Prostate gland (tissue), 2 donors: ENCODE measurements around the gene SIRT1.

ENCODE experiments used
- POLR2AphosphoS5 ChIP-seq: sonication (generic); formaldehyde crosslinking; IDR thresholded peaks from one replicate; pipeline ENCODE4 v1.6.1; 2017; ENCODE audit warnings: antibody characterized with exemption
- TF ChIP-seq, protein P1 (sequence below), 4 experiments: fragments of 200-600 bp in 2 of 4; fragments of 450-650 bp in 2 of 4; sonication (generic) in 2 of 4; IDR thresholded peaks; 1 replicate in 3 of 4; 2 replicates in 1 of 4; pipeline ENCODE4 v1.5.1; 2016 to 2019; ENCODE audit warnings: antibody characterized with exemption in 4 of 4, mild to moderate bottlenecking in 2 of 4, moderate library complexity in 2 of 4

DNA sequence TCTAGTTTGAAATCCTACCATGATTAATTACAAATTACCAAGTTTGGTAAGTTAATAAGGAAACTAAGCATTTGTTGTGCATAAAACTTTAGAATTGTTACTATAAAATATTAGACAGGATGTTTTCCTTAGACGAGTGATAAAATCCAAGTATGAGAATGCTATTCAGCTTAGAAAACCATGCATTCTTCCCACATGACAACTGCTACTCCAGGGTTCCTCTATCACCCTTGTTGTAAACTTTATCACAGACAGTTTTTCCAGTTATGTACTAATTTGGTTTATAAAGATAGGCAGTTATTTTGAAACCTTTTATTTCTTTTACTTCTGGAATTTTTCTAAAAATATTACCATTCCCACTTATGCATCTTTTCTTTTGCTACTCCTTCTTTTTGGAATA is 52.0 kb downstream of the SIRT1 start:
- TF ChIP-seq POLR2AphosphoS5, result no peak
- TF ChIP-seq, protein P1, sequence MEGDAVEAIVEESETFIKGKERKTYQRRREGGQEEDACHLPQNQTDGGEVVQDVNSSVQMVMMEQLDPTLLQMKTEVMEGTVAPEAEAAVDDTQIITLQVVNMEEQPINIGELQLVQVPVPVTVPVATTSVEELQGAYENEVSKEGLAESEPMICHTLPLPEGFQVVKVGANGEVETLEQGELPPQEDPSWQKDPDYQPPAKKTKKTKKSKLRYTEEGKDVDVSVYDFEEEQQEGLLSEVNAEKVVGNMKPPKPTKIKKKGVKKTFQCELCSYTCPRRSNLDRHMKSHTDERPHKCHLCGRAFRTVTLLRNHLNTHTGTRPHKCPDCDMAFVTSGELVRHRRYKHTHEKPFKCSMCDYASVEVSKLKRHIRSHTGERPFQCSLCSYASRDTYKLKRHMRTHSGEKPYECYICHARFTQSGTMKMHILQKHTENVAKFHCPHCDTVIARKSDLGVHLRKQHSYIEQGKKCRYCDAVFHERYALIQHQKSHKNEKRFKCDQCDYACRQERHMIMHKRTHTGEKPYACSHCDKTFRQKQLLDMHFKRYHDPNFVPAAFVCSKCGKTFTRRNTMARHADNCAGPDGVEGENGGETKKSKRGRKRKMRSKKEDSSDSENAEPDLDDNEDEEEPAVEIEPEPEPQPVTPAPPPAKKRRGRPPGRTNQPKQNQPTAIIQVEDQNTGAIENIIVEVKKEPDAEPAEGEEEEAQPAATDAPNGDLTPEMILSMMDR (IDR thresholded peaks at IDR 0.05), result no peak
